HG03108 (cell line): ENCODE results near the gene C12orf76.
"Not testable (repeated sequence)": the region's sequence is repeated elsewhere in the genome, so short reads cannot be mapped to it uniquely, and the experiment has no call there.

Source experiments
- ATAC-seq: cut with Tn5 transposase; IDR thresholded peaks from one replicate; pipeline ENCODE4 v1.9.1; 2021; ENCODE audit warnings: moderate library complexity; ENCODE audit not compliant: unreplicated experiment

C12orf76 gene

DNA sequence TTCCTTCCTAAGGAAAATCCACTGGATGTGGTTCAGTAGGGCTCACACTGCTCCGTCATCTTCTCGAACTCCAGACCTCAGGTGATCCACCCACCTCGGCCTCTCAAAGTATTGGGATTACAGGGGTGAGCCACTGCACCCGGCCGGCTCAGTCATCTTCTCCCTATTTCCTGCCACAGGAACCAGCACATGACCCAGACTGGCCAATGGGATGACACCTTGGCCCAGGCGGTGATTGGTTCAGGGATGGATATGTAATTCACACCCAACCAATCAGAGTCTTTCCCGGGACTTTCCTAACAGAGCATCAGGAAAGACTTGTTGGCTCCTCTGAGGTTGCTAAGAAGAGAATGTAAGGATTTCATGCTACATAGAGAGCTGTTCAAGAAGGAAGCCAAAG, 19.2 kb upstream of the C12orf76 start:
- ATAC-seq = no peak

DNA sequence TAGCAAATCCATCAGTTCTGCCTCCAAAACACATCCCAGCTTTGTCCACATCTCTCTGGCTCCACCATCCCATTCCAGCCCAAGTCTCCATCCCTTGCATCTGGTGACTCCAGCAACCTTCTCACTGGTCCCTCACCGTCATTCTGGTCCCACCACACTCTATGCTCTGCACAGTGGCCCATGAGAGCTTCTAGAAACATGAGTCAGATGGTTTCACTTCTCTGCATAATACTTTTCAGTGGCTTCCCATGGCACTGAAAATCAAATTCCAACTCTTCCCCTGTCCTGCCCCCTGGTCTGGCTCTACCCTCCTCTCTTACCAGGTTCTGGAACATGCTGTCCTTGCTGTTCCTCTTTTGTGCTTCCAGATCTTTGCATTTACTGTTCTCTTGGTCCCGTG, 17.2 kb upstream of the C12orf76 start:
- no peak for ATAC-seq

DNA sequence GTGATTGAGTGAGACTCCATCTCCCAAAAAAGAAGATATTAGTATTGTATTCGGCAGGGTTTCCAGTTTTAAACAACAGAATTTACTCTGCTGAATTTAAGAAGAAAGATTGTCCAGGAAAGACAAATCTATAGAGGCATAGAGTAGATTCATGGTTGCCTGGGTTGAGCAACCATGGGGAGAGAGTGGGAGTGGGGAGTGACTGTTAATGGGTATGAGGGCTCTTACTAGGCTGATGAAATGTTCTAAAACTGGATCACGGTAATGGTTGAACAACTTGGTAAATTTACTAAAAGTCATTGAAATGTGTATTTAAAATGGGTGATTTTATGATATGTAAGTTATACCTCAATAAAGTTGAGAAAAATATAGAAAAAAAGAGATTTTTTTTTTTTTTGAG, 13.9 kb upstream of the C12orf76 start:
- no peak for ATAC-seq

DNA sequence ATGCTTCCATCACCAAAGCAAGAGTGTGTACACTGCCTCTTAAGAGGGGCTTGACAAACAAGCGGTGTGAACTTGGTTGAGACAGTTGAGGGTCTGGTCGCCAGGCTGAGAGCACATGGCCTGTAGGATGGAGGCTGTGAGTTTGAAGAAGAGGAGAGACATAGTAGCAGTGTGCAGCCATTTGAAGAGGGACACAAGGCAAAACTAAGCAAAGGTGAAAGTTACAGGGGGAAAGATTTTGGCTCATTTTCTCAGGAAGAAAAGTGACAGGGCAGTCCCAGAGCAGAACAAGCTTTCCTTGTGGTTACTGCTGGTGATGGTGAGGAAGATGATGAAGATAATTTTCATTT, 11.3 kb upstream of the C12orf76 start:
- ATAC-seq = no peak

DNA sequence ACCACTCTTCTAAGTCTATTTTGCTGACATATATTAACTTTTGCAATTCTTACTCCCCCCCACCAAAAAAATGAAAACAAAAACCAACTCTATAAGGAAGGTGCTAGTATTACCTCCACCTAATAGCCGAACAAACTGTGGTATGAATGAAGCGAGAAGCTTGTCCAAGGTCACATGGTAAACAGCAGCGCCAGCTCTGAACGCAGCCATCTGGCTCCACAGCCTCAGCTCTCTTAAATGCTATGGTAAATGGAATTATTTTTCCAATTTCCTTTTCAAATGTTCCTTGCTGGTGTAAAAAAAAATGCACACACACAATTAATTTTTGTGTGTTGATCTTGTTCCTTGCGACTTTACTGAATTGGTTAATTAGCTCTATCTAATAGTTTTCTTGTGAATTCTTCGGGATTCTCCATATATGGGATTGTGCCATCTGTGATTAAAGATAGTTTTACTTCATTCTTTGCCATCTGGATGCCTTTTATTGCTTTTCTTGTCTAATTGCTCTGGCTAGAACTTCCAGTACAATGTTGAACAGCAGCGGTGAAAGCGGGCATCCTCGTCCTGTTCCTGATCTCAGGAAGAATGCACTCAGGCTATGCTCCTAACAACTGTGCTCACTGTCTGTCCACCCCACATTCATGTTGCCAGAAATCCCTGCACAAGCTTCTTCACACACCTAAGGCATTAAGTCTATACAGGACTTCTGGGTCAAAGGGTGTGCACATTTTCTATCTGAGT, 10.7 kb upstream of the C12orf76 start:
- no peak for ATAC-seq

DNA sequence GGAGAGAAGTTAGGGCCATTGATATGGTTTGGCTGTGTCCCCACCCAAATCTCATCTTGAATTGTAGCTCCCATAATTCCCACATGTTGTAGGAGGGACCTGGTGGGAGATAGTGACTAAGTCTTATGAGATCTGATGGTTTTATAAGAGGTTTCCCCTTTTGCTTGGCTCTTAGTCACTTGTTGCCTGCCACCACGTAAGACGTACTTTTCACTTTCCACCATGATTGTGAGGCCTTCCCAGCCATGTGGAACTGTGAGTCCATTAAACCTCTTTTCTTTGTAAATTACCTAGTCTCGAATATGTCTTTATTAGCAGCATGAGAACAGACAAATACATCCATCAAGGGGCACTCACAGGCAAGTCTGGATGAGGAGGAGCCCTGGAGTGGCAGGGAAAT, 8.3 kb upstream of the C12orf76 start:
- not testable (repeated sequence) for ATAC-seq

DNA sequence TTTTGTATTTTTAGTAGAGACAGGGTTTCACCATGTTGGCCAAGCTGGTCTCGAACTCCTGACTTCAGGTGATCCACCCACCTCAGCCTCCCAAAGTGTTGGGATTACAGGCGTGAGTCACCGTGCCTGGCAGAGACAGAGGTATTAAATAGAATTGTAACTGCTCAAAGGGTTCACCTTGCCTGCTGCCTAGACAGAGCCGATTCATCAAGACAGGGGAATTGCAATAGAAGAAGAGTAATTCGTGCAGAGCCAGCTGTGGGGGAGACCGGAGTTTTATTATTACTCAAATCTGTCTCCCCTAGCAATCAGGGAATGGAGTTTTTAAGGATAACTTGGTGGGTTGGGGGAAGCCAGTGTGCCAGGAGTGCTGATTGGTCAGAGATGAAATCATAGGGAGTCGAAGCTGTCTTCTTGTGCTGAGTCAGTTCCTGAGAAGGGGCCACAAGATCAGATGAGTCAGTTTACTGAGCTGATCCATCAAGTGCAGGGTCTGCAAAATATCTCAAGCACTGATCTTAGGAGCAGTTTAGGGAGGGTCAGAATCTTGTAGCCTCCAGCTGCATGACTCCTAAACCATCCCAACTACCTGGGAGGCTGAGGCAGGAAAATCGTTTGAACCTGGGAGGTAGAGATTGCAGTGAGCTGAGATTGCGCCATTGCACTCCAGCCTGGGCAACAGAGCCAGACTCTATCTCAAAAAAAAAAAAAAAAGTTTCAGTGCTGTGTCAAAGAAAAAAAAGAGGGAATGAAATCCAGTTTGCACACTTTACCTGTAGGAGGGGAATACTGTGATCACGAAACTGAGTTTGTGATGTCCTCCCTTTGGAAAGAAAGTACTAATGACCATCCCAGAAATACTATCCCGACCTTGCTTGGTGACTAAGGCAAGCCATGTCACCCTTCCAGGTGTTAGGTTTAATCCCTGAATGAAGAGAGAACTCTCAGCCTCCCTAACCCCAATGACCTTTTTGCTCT, 7.3 kb upstream of the C12orf76 start:
- ATAC-seq = not testable (repeated sequence)

DNA sequence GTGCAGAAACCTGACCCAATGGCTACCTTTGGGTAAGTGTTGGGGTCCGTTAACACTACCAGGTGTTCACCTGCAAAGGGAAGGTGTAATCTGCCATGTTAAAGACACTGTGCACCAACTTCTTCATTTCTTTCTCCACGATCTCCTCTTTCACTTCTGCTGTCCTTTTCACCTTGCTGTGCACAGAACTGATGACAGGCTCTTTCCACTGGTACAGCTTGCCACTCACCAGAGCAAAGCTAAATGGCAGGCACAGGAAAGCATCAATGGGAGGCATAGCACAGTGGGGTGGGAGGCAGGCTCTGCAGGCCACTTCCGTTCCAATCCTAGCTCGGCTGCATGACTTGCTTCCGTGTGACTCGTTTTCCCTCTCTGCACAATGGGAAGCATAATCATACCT, 2.6 kb upstream of the C12orf76 start:
- no peak for ATAC-seq

DNA sequence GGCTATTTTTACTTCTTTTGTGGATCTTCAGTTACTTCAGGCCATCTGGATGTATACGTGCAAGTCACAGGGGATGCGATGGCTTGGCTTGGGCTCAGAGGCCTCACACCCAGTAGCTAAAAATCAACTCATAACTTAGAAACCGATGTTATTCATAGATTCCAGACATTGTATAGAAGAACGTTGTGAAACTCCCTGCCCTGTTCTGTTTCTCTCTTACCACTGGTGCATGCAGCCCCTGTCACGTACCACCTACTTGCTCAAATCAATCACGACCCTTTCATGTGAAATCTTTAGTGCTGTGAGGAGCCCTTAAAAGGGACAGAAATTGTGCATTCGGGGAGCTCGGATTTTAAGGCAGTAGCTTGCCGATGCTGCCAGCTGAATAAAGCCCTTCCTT, 1.3 kb upstream of the C12orf76 start:
- not testable (repeated sequence) for ATAC-seq

DNA sequence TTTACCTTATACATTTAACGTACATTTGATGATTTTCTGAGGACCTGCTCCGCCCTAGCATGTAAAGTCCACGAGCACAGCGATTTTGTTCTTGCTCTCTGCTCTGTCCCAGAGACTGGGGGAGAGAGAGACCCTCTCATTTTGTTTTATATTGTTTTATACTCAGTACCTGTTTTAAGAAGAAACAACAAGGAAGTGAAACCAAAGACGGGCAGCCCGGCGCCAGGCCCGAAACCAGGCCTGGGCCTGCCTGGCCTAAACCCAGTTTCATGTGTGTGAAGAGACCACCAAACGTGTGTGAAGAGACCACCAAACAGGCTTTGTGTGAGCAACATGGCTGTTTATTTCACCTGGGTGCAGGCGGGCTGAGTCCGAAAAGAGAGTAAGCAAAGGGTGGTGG, 712 bp upstream of the C12orf76 start:
- not testable (repeated sequence) for ATAC-seq

DNA sequence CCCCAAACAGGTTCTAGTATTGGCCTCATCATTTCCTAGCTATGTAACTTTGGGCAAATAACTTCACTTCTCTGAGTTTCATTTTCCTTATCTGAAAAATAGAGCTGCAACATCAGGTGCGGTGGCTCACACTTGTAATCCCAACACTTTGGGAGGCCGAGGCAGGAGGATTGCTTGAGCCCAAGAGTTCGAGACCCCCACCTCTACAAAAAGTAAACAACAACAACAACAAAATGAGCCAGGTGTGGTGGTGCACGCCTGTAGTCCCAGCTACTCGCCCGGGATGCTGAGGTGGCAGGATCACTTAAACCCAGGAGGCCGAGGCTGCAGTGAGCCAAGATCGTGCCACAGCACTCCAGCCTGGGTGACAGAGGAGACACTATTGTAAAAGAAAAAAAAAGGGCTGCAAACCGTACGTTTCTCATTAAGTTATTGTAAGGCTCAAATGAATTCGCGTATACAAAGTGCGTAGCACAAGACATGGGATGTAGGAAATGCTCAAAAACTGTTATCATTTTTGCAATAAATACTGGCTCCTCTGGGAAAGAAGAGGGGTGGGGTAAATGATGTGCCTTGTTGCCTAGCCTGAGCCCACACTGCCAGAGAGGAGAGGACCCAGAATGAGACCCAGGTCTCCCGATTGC, 903 bp downstream of the C12orf76 start:
- no peak for ATAC-seq

DNA sequence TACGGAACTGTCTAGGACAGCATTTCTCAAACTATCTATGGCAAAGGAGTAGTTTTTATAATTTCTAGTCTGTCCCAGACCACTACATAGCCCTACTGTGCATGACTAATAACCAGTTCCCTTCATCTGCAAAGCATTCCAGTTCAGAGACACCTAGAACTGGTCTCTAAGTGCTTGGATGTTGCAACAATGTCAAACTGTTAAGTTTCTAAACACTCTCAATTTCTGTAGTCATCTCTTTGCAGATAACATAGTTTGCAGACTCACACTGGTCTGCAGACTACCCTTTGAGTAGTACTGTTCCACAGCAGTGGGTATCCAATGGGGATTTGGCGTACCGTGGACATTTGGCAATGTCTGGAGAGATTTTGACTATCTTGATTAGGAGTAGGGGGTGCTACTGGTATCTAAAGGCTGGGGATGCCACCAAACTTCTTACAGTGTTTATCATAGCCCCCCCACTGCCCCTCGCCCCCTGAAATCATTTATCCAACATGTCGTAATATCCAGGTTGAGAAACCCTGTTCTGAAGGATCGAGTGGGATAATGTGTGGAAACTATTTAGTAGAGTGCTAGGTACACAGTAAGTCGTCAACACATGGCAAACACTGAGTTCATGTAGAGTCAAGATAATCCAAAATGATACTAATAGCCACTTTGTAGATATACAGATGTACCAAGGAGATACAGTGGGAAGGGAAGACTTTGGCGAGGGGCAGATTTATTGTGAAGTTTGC, 1.7 kb downstream of the C12orf76 start:
- ATAC-seq = no peak

DNA sequence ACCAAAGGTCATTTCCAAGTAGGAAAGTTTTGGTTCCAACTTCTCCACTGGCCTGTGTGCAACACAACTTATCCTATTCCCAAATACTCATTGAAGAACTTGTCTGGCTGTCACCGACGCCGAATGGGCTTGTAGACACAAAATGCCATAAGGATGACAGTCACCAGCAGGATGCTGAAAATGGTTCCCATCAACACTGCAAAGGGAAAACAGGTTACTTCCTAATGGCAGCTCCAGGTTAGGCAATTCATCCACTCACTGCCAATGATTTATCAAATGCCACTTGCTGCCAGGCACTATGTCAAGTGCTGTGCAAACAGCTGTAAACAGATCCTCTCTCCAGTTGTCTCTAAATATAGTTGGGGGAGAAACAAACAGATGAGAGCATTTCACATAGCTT, 6.1 kb downstream of the C12orf76 start:
- ATAC-seq = no peak

DNA sequence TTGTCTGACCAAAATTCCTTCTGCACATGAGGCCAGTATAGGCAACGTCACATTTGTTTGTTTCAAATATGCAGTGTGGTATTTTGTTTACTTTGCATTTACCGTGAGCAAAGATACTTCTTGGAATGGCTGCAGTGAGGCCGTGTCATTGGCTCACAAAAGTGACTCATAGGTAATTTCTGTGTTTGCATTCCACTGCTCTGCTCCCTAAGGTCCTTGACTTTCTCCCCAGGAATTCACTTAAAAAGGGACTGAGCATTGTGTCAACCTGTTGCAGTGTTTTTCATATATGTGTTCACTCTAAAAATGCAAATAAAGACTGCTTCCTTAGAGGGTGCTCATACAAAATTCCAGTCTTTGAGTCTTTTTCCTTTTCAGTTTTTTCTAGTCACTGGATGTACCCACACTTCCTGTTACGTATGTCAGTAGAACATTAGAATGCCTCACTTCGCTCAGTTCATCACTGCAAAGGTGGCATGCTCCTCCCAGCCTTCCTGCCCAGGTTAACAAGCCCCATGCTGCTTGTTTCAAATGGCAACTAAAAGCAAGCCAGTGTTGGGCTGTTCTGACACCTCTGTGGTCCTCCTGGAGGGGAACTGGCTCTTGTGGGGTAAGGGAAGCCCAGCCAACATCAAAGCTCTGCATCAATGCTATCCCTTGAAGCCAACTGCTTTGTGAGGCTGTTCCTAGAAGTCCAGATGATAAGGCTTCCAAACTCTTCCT, 9.1 kb downstream of the C12orf76 start:
- no peak for ATAC-seq

DNA sequence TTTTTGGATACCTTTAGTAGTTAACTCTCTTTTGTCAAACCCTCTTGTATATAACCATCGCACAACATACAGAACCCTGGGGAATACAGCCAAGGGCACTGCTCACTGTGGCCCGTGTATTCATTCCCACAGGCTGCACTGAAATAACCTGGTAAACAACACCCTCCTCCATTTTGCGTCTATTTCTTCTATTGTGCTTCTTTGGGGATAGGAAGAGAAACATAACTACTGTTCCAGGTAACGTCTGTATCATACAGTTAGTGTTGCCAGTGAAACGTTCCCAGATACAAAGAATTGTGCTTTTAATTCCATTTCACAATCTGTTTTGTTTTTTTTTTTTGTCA, 9.6 kb downstream of the C12orf76 start:
- ATAC-seq = no peak

DNA sequence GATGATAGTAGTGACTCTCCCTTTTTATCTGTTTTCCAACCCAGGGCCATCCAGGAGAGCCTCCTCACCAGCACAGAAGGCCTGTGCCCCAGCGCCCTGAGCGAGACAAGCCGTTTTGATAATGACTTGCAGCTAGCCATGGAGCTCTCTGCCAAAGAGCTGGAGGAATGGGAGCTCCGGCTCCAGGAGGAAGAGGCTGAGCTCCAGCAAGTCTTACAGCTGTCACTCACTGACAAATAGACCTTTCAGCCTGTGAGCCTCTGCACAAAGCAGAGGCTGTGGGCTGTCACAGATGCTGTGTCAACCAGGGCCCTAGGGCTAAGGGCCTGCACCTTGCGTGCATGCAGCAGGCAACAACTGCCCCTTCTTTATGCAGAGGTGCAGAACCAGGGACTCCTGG, 11.0 kb downstream of the C12orf76 start:
- ATAC-seq = no peak

DNA sequence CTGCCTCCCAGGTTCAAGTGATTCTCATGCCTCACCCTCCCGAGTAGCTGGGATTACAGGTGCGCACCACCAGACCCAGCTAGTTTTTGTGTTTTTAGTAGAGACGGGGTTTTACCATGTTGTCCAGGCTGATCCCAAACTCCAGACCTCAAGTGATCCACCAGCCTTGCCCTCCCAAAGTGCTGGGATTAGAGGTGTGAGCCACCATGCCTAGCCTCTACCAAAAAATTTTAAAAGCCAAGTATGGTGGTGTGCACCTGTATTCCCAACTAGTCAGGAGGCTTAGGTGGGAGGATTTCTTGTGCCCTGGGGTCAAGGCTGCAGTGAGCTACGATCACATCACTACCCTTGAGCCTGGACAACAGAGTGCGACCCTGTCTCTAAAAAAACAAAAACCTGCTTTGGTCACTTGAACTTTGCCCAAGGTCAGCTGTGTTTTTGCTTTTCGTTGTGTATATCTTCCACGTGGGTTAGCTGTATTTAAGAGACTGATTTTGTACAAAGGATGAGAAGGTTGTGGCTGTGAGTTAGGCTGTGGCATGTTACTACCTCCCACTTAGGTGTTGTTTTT, 12.7 kb downstream of the C12orf76 start:
- no peak for ATAC-seq

DNA sequence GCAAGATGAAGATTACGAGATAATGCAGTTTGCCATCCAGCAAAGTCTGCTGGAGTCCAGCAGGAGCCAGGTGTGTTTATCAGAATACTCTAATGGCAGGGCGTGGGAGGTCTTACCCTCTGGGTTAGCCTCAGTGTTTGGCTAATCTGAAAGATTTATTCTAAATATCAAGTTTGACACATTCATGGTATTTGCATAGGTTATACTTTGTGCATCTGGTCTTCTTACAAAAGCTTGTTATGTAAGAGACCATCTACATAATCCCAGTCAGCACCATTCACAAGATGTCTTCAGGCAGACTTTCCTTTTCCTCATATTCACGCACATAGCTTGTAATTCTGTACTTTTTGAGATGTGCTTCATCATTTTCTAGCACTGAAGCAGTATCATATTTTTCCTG, 14.4 kb downstream of the C12orf76 start:
- no peak for ATAC-seq

DNA sequence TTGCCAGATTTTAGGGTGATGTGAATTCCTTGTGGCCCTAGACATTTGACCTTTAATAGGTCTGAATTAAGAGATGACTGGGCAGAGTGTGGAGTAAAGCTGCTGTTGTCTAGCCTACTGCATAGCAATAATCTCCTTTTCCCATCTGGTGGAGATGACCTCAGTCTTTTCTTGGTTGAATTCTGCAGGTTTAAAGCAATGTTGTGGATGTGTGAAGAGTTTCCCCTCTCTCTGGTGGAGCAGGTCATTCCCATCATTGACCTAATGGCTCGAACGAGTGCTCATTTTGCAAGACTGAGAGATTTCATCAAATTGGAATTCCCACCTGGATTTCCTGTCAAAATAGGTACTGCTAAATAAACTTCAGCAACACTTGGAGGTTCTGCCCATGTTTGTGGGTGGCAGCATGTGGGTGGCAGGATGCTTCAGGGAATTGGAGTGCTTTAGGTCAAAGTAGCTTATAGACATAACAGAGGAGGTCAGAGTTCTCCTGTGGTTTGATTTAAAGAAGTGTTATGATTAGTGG, 19.0 kb downstream of the C12orf76 start:
- no peak for ATAC-seq

DNA sequence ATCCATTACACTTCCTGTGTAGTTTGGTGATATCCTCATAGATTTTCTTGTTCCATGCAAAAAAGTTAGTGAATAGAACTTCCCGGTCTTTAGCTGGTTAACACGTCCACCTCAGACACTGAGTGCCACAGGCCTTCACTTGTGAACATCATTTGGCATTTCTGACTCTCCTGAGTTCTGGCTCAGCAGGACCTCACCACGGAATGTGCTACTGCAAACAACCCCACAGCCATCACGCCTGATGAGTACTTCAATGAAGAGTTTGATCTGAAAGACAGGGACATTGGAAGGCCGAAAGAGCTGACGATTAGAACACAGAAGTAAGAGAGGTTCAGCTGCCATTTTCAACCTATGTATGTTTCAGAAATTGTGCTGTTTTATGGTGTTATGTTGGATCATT, 20.0 kb downstream of the C12orf76 start:
- ATAC-seq = no peak
